Measurements from ENCODE around the gene TTC22. TPM values are rescaled to one million over a fixed set of nuclear protein-coding genes. Genes with fewer than 3 reads are reported as not detected.

TTC22 gene
- total RNA-seq, 1 experiment from 2014 or later, result 0.59 TPM

DNA sequence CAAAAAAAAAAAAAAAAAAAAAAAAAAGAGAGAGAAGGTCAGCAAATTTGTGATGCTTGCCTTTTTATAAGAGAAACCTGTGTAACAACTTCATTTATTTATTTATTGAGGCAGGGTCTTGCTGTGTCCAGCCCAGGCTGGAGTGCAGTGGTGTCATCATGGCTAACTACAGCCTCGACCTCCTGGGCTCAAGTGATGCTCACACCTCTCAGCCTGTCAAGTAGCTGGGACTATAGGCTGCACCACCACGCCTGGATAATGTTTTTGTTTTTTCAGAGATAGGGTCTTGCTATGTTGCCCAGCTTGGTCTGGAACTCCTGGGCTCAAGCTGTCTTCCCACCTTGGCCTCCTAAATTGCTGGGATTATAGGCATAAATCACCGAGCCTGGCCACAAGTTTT lies 43.4 kb upstream of the TTC22 start:
- Histone ChIP-seq H3K4ac (ENCODE audit: low read depth, low read length) (no peak overlapping the region), H2BK5ac (ENCODE audit: insufficient read length, low read length) (no peak overlapping the region), H4K5ac (ENCODE audit: insufficient read length, low read depth, low read length) (no peak overlapping the region), H2AK5ac (ENCODE audit: insufficient read length, low read length) (no peak overlapping the region), H2BK12ac (ENCODE audit: insufficient read length, low read depth, low read length) (no peak overlapping the region), H3K23ac (ENCODE audit: insufficient read length, low read depth, low read length) (no peak overlapping the region), H2AFZ (ENCODE audit: low read length) (no peak overlapping the region), H3K18ac (ENCODE audit: insufficient read length, low read depth, low read length) (no peak overlapping the region), H2BK15ac (ENCODE audit: low read depth, low read length) (no peak overlapping the region), H3K27ac (ENCODE audit: insufficient read length, low read depth, low read length) (no peak overlapping the region), H3T11ph (ENCODE audit: low read length) (no peak overlapping the region), H3K14ac (ENCODE audit: insufficient read depth, low read length) (no peak overlapping the region), H3K79me2 (ENCODE audit: insufficient read depth, low read length) (no peaks in the 10 kb centered on the region), H3K27me3 (ENCODE audit: insufficient read depth, low read length) (no peaks in the 10 kb centered on the region), H3K56ac (ENCODE audit: insufficient read length, low read depth, low read length) (no peak overlapping the region), H3K23me2 (ENCODE audit: insufficient read length, low read depth, low read length, poor library complexity, severe bottlenecking) (no peaks in the 10 kb centered on the region), H4K20me1 (ENCODE audit: control insufficient read depth, insufficient read depth, insufficient read length) (no peaks in the 10 kb centered on the region), H3K4me1 (ENCODE audit: insufficient read depth, low read length) (no peaks in the 10 kb centered on the region), H4K91ac (ENCODE audit: insufficient read length, low read depth, low read length) (no peak overlapping the region), H3K9me3 (ENCODE audit: control insufficient read depth, low read depth, low read length) (no peaks in the 10 kb centered on the region), H3K79me1 (ENCODE audit: insufficient read depth, low read depth, low read length, poor library complexity, severe bottlenecking) (no peaks in the 10 kb centered on the region), H2BK20ac (ENCODE audit: low read depth, low read length, poor library complexity, severe bottlenecking) (no peak overlapping the region), H2BK120ac (ENCODE audit: low read depth, low read length, poor library complexity, severe bottlenecking) (no peak overlapping the region), H3K9ac (ENCODE audit: extremely low read depth, insufficient read length, low read length) (no peak overlapping the region), H4K8ac (replicated peaks; ENCODE audit: insufficient read length, low read depth, low read length) (no peak overlapping the region), H3K4me2 (ENCODE audit: insufficient read depth, insufficient read length, low read length) (no peak overlapping the region)
- Mint-ChIP-seq H3K27ac (no peak overlapping the region), H3K4me1 (no peaks in the 10 kb centered on the region), H3K27me3 (ENCODE audit: low read depth) (peaks cover 4% of the 10 kb centered on the region), H3K36me3 (ENCODE audit: insufficient read depth in 1 of 3, low read depth in 3 of 3) (peaks cover 9 to 24% (median 13%) of the 10 kb centered on the region in 3 experiments; a peak in 6 of 7 replicates), H3K9me3 (no peaks in the 10 kb centered on the region), H3K4me3 (no peak overlapping the region)
- TF ChIP-seq, protein P1, sequence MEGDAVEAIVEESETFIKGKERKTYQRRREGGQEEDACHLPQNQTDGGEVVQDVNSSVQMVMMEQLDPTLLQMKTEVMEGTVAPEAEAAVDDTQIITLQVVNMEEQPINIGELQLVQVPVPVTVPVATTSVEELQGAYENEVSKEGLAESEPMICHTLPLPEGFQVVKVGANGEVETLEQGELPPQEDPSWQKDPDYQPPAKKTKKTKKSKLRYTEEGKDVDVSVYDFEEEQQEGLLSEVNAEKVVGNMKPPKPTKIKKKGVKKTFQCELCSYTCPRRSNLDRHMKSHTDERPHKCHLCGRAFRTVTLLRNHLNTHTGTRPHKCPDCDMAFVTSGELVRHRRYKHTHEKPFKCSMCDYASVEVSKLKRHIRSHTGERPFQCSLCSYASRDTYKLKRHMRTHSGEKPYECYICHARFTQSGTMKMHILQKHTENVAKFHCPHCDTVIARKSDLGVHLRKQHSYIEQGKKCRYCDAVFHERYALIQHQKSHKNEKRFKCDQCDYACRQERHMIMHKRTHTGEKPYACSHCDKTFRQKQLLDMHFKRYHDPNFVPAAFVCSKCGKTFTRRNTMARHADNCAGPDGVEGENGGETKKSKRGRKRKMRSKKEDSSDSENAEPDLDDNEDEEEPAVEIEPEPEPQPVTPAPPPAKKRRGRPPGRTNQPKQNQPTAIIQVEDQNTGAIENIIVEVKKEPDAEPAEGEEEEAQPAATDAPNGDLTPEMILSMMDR (conservative IDR thresholded peaks at IDR 0.05), result no peak
- DNase-seq, result no peak
- WGBS (ENCODE audit: extremely low coverage, insufficient read length, low lambda C conversion rate), result no CpG with 5 or more reads among the region's 3 CpGs
